Activated CD4-positive, alpha-beta T cell treated with anti-CD3 and anti-CD28 coated beads for 36 hours (primary cell): ENCODE measurements around the gene ISOC2. TPM values are rescaled to one million over a fixed set of nuclear protein-coding genes. Genes with fewer than 3 reads are reported as not detected.

Experiments
- ATAC-seq: fragments of 200-7000 bp; cut with Tn5 transposase; one replicate; pipeline ENCODE4 v1.10.0; 2021; ENCODE audit warnings: mild to moderate bottlenecking, moderate library complexity
- CTCF ChIA-PET: fragments of 350-600 bp; sonication (Branson Sonifier 250); formaldehyde crosslinking; loops from one replicate; lab custom pipeline; 2021; ENCODE audit warnings: antibody characterized with exemption; lab: Charles Lee
- POLR2A ChIA-PET: fragments of 350-600 bp; sonication (Branson Sonifier 250); formaldehyde crosslinking; loops from one replicate; lab custom pipeline; 2021; ENCODE audit warnings: antibody characterized with exemption, inconsistent platforms; lab: Charles Lee
- DNase-seq: peaks from one replicate; pipeline ENCODE4 v3.0.0-alpha.2; 2020
- H3K27ac Mint-ChIP-seq: one replicate; pipeline ENCODE4 v1.8.0; 2021; ENCODE audit warnings: mixed read lengths
- H3K27me3 Mint-ChIP-seq: one replicate; pipeline ENCODE4 v1.8.0; 2021; ENCODE audit warnings: mixed read lengths
- H3K36me3 Mint-ChIP-seq: one replicate; pipeline ENCODE4 v1.8.0; 2021; ENCODE audit warnings: low read depth, mixed read lengths
- H3K4me1 Mint-ChIP-seq: one replicate; pipeline ENCODE4 v1.8.0; 2021; ENCODE audit warnings: mixed read lengths
- H3K4me3 Mint-ChIP-seq: one replicate; pipeline ENCODE4 v1.8.0; 2021; ENCODE audit warnings: mild to moderate bottlenecking, moderate library complexity, mixed read lengths
- H3K9me3 Mint-ChIP-seq: one replicate; pipeline ENCODE4 v1.8.0; 2021; ENCODE audit warnings: low read depth, mixed read lengths
- intact Hi-C, 2 experiments: fragments of 100-400 bp; cut with DNase I in 1 of 2; cut with micrococcal nuclease in 1 of 2; formaldehyde crosslinking; loops; one replicate each; pipeline versions ENCODE4 v1.14.2 to v1.15.1; 2022 to 2024; cut with DNase I, micrococcal nuclease
- total RNA-seq, 2 experiments: library from RNA; stranded (reverse); gene quantifications; one replicate each; pipeline ENCODE4 v1.2.3, GENCODE V29; 2021

Gene ISOC2
- 10 to 100 TPM; 24.3 to 28.0 TPM for total RNA-seq

GRCh38 chr19:55461259-55461973 lies at the start of gene ISOC2:
Gene ISOC2, minus strand, starts transcription at chr19:55461642. Its CDS starts 5,156 bp downstream, at chr19:55456486.
- CTCF ChIA-PET = interaction anchor here (0.5 to 1.1 kb wide), 10 partner anchors 8 to 1347 kb away, joined by 3 to 12 read pairs (median 4); partner anchors contain the start of gene ZNF628
- H3K27me3 Mint-ChIP-seq = no peaks in the 10 kb centered on the region
- POLR2A ChIA-PET = interaction anchor here (0.6 to 1.1 kb wide), 5 partner anchors 15 to 78 kb away, joined by 3 to 9 read pairs (median 4); partner anchors contain the start of genes TMEM238, UBE2S and ZNF628

GRCh38 chr19:55508120-55508519 lies 46.7 kb upstream of the ISOC2 start:
- DNase-seq = no peak
- Mint-ChIP-seq H3K27ac (no peak overlapping the region), H3K36me3 (peaks cover 3% of the 10 kb centered on the region), H3K4me1 (peaks cover 8% of the 10 kb centered on the region), H3K27me3 (peaks cover 8% of the 10 kb centered on the region), H3K4me3 (no peak overlapping the region), H3K9me3 (peaks cover 2% of the 10 kb centered on the region)
- intact Hi-C loops = loop anchor here in 1 of 2 experiments (10.0 kb wide), 1 partner anchor 363 kb away; the partner anchor contains the start of gene TNNT1
- ChIA-PET POLR2A (interaction anchor here (0.6 to 0.8 kb wide), 2 partner anchors 18 to 106 kb away, joined by 3 read pairs; no protein-coding TSS in a partner anchor), CTCF (interaction anchor here (1.0 to 2.2 kb wide), 3 partner anchors 32 to 124 kb away, joined by 3 to 10 read pairs (median 10); partner anchors contain the start of gene ZNF628)
- no peak for ATAC-seq

More at GRCh38 chr19:55461259-55461973, at the start of gene ISOC2:
- DNase-seq (peak; percentile 100), ATAC-seq (peak; percentile 98)
- peak within 1 kb of the TSS; percentile 82 for H3K27ac Mint-ChIP-seq
- H3K9me3 Mint-ChIP-seq = no peaks in the 10 kb centered on the region
- intact Hi-C loops = loop anchor here (1.0 to 5.0 kb wide), 18 partner anchors 15 to 1012 kb away; partner anchors contain the start of genes KMT5C (in 2 of the 2), DNAAF3 (in 1 of the 2), HSPBP1 (in 1 of the 2) and LENG8 (in 1 of the 2)
- peak within 1 kb of the TSS; percentile 80 for H3K4me3 Mint-ChIP-seq
- peaks cover 14% of the 10 kb centered on the region for H3K4me1 Mint-ChIP-seq
- no peaks in the 10 kb centered on the region for H3K36me3 Mint-ChIP-seq

- Mint-ChIP-seq H3K36me3 (peaks cover 3% of the 10 kb centered on the region), H3K27ac (no peak overlapping the region), H3K9me3 (peaks cover 3% of the 10 kb centered on the region), H3K4me1 (peaks cover 19% of the 10 kb centered on the region), H3K27me3 (peaks cover 2% of the 10 kb centered on the region), H3K4me3 (no peak overlapping the region)
- CTCF ChIA-PET = interaction anchor here (0.8 to 2.4 kb wide), 11 partner anchors 8 to 364 kb away, joined by 3 to 30 read pairs (median 8); partner anchors contain the start of gene ISOC2
- no peak for DNase-seq
- intact Hi-C loops = loop anchor here (1.0 to 10.0 kb wide), 5 partner anchors 38 to 364 kb away; partner anchors contain the start of genes TNNT1 (in 1 of the 2) and ZNF784 (in 1 of the 2)
- POLR2A ChIA-PET = interaction anchor here (0.7 kb wide), 1 partner anchor 245 kb away, joined by 3 read pairs; no protein-coding TSS in a partner anchor
- no peak for ATAC-seq
Measured at GRCh38 chr19:55504981-55505380, 43.5 kb upstream of the ISOC2 start.

GRCh38 chr19:55504252-55504603 lies 42.8 kb upstream of the ISOC2 start:
- DNase-seq (no peak), ATAC-seq (no peak)
- peaks cover 3% of the 10 kb centered on the region for H3K9me3 Mint-ChIP-seq
- peaks cover under 1% of the 10 kb centered on the region for H3K27me3 Mint-ChIP-seq
- H3K36me3 Mint-ChIP-seq = peaks cover 3% of the 10 kb centered on the region
- H3K27ac Mint-ChIP-seq = no peak overlapping the region
- ChIA-PET POLR2A (interaction anchor here (0.6 to 1.3 kb wide), 7 partner anchors 19 to 291 kb away, joined by 3 to 5 read pairs (median 3); partner anchors contain the start of genes FIZ1 and NAT14), CTCF (interaction anchor here (0.6 to 2.4 kb wide), 34 partner anchors 8 to 1030 kb away, joined by 3 to 30 read pairs (median 4); partner anchors contain the start of genes ISOC2, NAT14, PPP6R1 and UBE2S)
- H3K4me3 Mint-ChIP-seq = peak overlapping the region; percentile 65
- peaks cover 19% of the 10 kb centered on the region for H3K4me1 Mint-ChIP-seq
- intact Hi-C loops = loop anchor here (1.0 to 10.0 kb wide), 5 partner anchors 37 to 363 kb away; partner anchors contain the start of genes TNNT1 (in 1 of the 2) and ZNF784 (in 1 of the 2)

GRCh38 chr19:55503502-55504251 lies 42.2 kb upstream of the ISOC2 start:
- DNase-seq = peak; percentile 96
- Mint-ChIP-seq H3K9me3 (peaks cover 3% of the 10 kb centered on the region), H3K4me1 (peaks cover 19% of the 10 kb centered on the region), H3K36me3 (peaks cover 3% of the 10 kb centered on the region), H3K4me3 (peak overlapping the region; percentile 65), H3K27me3 (no peaks in the 10 kb centered on the region), H3K27ac (peak overlapping the region; percentile 67)
- ATAC-seq = peak; percentile 97
- intact Hi-C loops = loop anchor here (1.0 to 10.0 kb wide), 9 partner anchors 27 to 362 kb away; partner anchors contain the start of genes ZNF628 (in 2 of the 2), ISOC2 (in 1 of the 2), TNNT1 (in 1 of the 2) and ZNF784 (in 1 of the 2)
- ChIA-PET POLR2A (interaction anchor here (0.6 to 1.3 kb wide), 6 partner anchors 19 to 291 kb away, joined by 3 to 5 read pairs (median 3); partner anchors contain the start of genes FIZ1 and NAT14), CTCF (interaction anchor here (0.6 to 2.4 kb wide), 38 partner anchors 9 to 1030 kb away, joined by 3 to 30 read pairs (median 4); partner anchors contain the start of genes ISOC2, NAT14, PPP6R1 and UBE2S)

- no peaks in the 10 kb centered on the region for H3K27me3 Mint-ChIP-seq
- intact Hi-C loops = loop anchor here (1.0 to 10.0 kb wide), 6 partner anchors 27 to 358 kb away; partner anchors contain the start of genes ZNF628 (in 2 of the 2), ISOC2 (in 1 of the 2) and TNNT1 (in 1 of the 2)
- peaks cover 3% of the 10 kb centered on the region for H3K36me3 Mint-ChIP-seq
- peak overlapping the region; percentile 65 for H3K4me3 Mint-ChIP-seq
- no peak for ATAC-seq
- H3K9me3 Mint-ChIP-seq = peaks cover 3% of the 10 kb centered on the region
- DNase-seq = no peak
- ChIA-PET CTCF (interaction anchor here (0.6 to 2.4 kb wide), 18 partner anchors 9 to 417 kb away, joined by 3 to 30 read pairs (median 4); partner anchors contain the start of gene ZNF628), POLR2A (no interaction called here)
- peaks cover 19% of the 10 kb centered on the region for H3K4me1 Mint-ChIP-seq
- peak overlapping the region; percentile 67 for H3K27ac Mint-ChIP-seq
Measured at GRCh38 chr19:55503157-55503501, 41.7 kb upstream of the ISOC2 start.

GRCh38 chr19:55502197-55502952 lies 40.9 kb upstream of the ISOC2 start:
- Mint-ChIP-seq H3K9me3 (peaks cover 3% of the 10 kb centered on the region), H3K27ac (peak overlapping the region; percentile 49), H3K36me3 (peaks cover 3% of the 10 kb centered on the region), H3K4me3 (peak overlapping the region; percentile 18), H3K27me3 (no peaks in the 10 kb centered on the region), H3K4me1 (peaks cover 19% of the 10 kb centered on the region)
- no peak for ATAC-seq
- intact Hi-C loops = loop anchor here (2.0 to 10.0 kb wide), 2 partner anchors 42 to 358 kb away; partner anchors contain the start of genes ISOC2 (in 1 of the 2) and TNNT1 (in 1 of the 2)
- DNase-seq = no peak
- POLR2A ChIA-PET = interaction anchor here (0.6 kb wide), 1 partner anchor 214 kb away, joined by 5 read pairs; no protein-coding TSS in a partner anchor
- CTCF ChIA-PET = interaction anchor here (0.6 to 0.7 kb wide), 2 partner anchors 83 to 289 kb away, joined by 3 read pairs; no protein-coding TSS in a partner anchor

- ChIA-PET CTCF (interaction anchor here (0.6 to 1.0 kb wide), 3 partner anchors 33 to 202 kb away, joined by 3 to 4 read pairs (median 3); no protein-coding TSS in a partner anchor), POLR2A (no interaction called here)
- Mint-ChIP-seq H3K27me3 (no peaks in the 10 kb centered on the region), H3K36me3 (peaks cover 3% of the 10 kb centered on the region), H3K9me3 (peaks cover 3% of the 10 kb centered on the region), H3K4me1 (peaks cover 19% of the 10 kb centered on the region), H3K27ac (no peak overlapping the region), H3K4me3 (no peak overlapping the region)
- ATAC-seq (no peak), DNase-seq (no peak)
- intact Hi-C loops = loop anchor here in 1 of 2 experiments (10.0 kb wide), 1 partner anchor 356 kb away; the partner anchor contains the start of gene TNNT1
Measured at GRCh38 chr19:55500368-55500952, 39.0 kb upstream of the ISOC2 start.

GRCh38 chr19:55498246-55498840 lies 36.9 kb upstream of the ISOC2 start:
- DNase-seq (no peak), ATAC-seq (no peak)
- Mint-ChIP-seq H3K4me3 (no peak overlapping the region), H3K36me3 (peaks cover 2% of the 10 kb centered on the region), H3K4me1 (peaks cover 13% of the 10 kb centered on the region), H3K9me3 (peaks cover 3% of the 10 kb centered on the region), H3K27ac (no peak overlapping the region), H3K27me3 (no peaks in the 10 kb centered on the region)
- CTCF ChIA-PET = interaction anchor here (0.7 to 1.7 kb wide), 2 partner anchors 31 to 76 kb away, joined by 3 to 5 read pairs; no protein-coding TSS in a partner anchor
- intact Hi-C loops = no loop called here
- POLR2A ChIA-PET = interaction anchor here (0.7 to 1.2 kb wide), 2 partner anchors 13 to 241 kb away, joined by 3 to 6 read pairs; no protein-coding TSS in a partner anchor
